Measurements from ENCODE around the gene POLG. TPM values are rescaled to one million over a fixed set of nuclear protein-coding genes. Genes with fewer than 3 reads are reported as not detected.
"Not testable (repeated sequence)": the region's sequence is repeated elsewhere in the genome, so short reads cannot be mapped to it uniquely, and the experiment has no call there.

Gene POLG
- polyA plus RNA-seq, 1 experiment: 17.6 TPM

DNA sequence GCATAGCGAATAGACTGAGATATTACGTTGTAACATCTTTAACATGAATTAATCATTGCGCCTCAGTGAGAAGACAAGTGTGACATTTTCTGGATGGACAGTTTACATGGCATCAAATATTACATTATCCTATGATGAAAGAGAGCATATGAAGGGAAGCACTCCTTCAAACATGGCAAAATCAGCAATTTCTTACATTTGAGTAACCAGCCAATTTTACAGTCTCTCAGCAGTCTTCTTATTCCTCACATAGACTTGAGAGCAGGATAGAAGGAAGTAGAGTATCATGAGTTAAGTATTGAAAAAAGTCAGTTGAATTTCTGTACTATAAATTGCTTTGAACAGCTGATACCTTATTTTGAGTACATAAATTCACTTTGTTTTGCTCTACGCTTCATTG, 52.0 kb downstream of the POLG start:
- Histone ChIP-seq H3K4me3 (ENCODE audit: low read depth, low read length) (no peak overlapping the region), H3K27me3 (ENCODE audit: control insufficient read depth, insufficient read depth, low read length) (no peaks in the 10 kb centered on the region), H3K36me3 (ENCODE audit: control insufficient read depth, insufficient read depth, low read length) (no peaks in the 10 kb centered on the region)
- TF ChIP-seq, protein P1, sequence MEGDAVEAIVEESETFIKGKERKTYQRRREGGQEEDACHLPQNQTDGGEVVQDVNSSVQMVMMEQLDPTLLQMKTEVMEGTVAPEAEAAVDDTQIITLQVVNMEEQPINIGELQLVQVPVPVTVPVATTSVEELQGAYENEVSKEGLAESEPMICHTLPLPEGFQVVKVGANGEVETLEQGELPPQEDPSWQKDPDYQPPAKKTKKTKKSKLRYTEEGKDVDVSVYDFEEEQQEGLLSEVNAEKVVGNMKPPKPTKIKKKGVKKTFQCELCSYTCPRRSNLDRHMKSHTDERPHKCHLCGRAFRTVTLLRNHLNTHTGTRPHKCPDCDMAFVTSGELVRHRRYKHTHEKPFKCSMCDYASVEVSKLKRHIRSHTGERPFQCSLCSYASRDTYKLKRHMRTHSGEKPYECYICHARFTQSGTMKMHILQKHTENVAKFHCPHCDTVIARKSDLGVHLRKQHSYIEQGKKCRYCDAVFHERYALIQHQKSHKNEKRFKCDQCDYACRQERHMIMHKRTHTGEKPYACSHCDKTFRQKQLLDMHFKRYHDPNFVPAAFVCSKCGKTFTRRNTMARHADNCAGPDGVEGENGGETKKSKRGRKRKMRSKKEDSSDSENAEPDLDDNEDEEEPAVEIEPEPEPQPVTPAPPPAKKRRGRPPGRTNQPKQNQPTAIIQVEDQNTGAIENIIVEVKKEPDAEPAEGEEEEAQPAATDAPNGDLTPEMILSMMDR (IDR thresholded peaks at IDR 0.05; ENCODE audit: insufficient read depth, low read depth, low read length): no peak
- ChIA-PET POLR2A (no interaction called here), CTCF (interaction anchor here (2.1 kb wide), 1 partner anchor 76 kb away, joined by 5 read pairs; no protein-coding TSS in a partner anchor)
- no peak for DNase-seq (ENCODE audit: low read depth)

DNA sequence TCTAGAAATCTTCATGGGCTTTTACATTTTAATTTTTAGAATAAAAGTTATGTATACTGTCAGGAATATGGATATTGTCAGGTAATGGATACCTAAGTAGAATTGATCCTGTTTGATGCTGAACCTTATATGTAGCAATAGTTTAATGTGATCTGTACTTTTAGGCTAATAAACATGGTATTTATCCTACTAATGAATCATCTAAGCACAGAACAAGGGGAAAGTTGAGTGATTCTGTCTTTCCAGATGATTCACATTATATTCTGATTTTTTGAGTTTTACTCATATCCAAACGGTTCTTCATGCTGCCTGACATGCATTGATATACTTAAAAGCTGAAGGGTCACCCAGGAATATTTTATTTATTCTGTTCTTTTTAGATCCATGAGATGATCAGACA, 56.3 kb downstream of the POLG start:
- TF ChIP-seq, protein P1 (IDR thresholded peaks at IDR 0.05; ENCODE audit: insufficient read depth, low read depth, low read length): no peak
- Histone ChIP-seq H3K27me3 (ENCODE audit: control insufficient read depth, insufficient read depth, low read length) (no peaks in the 10 kb centered on the region), H3K36me3 (ENCODE audit: control insufficient read depth, insufficient read depth, low read length) (no peaks in the 10 kb centered on the region), H3K4me3 (ENCODE audit: low read depth, low read length) (no peak overlapping the region)
- CTCF ChIA-PET: no interaction called here
- no peak for DNase-seq (ENCODE audit: low read depth)
- POLR2A ChIA-PET: no interaction called here

DNA sequence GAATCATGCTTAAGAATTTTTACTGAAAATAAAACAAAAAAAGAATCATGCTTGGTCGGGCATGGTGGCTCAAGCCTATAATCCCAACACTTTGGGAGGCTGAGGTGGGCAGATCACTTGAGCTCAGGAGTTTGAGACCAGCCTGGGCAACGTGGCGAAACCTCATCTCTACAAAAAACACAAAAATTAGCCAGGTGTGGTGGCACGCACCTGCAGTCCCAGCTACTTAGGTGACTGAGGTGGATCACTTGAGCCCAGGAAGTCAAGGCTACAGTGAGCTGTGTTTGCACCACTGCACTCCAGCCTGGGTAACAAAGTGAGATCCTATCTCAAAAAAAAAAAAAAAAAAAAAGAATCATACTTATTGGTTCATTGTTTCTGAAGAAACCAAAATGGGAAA, 57.3 kb downstream of the POLG start:
- POLR2A ChIA-PET; H3K4me3 ChIP-seq (ENCODE audit: low read depth, low read length); H3K36me3 ChIP-seq (ENCODE audit: control insufficient read depth, insufficient read depth, low read length); DNase-seq (ENCODE audit: low read depth); H3K27me3 ChIP-seq (ENCODE audit: control insufficient read depth, insufficient read depth, low read length): not testable (repeated sequence)
- CTCF ChIA-PET: interaction anchor here (1.1 to 1.7 kb wide), 3 partner anchors 9 to 70 kb away, joined by 3 to 8 read pairs (median 3); no protein-coding TSS in a partner anchor

Small RNAs within 50 kb of the gene (small RNA-seq; reads per million reads assigned to genes)
- not detected for gene MIR6766 (ENCODE audit: insufficient read length, low read depth, low replicate concordance)

Other genes with a start within 250 kb of the POLG start
- 47.2 and 69.6 TPM in 2 replicates for gene ABHD2, start 246.4 kb downstream of the POLG start, polyA plus RNA-seq (2011; rRNA removed)
- gene RLBP1, start 113.2 kb downstream of the POLG start, polyA plus RNA-seq (2011; rRNA removed): not detected in 2 replicates
- gene FANCI, start 90.8 kb downstream of the POLG start, polyA plus RNA-seq (2011; rRNA removed): 11.5 and 18.3 TPM in 2 replicates
- gene RHCG, start 161.8 kb upstream of the POLG start, polyA plus RNA-seq (2011; rRNA removed): not detected in 2 replicates
- gene TICRR, start 240.6 kb upstream of the POLG start, polyA plus RNA-seq (2011; rRNA removed): 1.5 and 2.4 TPM in 2 replicates